AG04449 (cell line): Measurements from ENCODE around the gene DZIP3.

Experiments used
- CTCF ChIA-PET: fragments of 350-600 bp; formaldehyde crosslinking; extraction: SDS; loops from one replicate; lab custom pipeline; 2021; ENCODE audit warnings: antibody characterized with exemption; lab: Yijun Ruan, JAX
- POLR2A ChIA-PET: fragments of 400-600, 350-600 bp; formaldehyde crosslinking; extraction: SDS; loops from one replicate; lab custom pipeline; 2020; ENCODE audit warnings: antibody characterized with exemption, inconsistent platforms; lab: Yijun Ruan, JAX
- DNase-seq: peaks from one replicate; pipeline ENCODE4 v3.0.0-alpha.2; 2010; ENCODE audit warnings: low read depth, low spot score
- H3K4me3 ChIP-seq: 2 replicates; pipeline ENCODE4 v1.5.1; 2011; ENCODE audit warnings: low read depth, mild to moderate bottlenecking, control low read depth, low read length
- TF ChIP-seq, protein P1 (sequence below): IDR thresholded peaks from one replicate; pipeline ENCODE4 v1.5.1; 2011; ENCODE audit warnings: mild to moderate bottlenecking, moderate library complexity, low read length, control low read depth, inconsistent platforms; ENCODE audit not compliant: insufficient read depth; ENCODE audit errors: missing control alignments

The DZIP3 gene

DNA sequence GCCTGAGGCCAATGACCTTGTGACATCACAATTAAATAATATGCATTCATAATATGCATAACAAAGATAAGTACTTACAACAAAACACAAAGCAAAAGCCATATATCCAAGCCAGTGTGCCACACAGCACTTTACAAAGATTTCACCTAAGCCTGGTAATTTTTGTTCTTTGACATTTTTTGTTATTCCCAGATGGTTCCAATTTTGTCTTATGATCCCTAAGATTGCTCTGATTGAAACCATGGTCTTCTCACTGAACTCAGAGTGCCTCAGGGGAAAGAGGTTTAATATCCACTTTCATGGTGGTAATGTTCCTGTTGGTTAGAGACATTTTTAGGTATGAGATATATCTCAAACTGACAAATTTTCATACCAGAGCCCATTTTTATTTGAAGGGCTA is 138.6 kb downstream of the DZIP3 start:
- TF ChIP-seq, protein P1, sequence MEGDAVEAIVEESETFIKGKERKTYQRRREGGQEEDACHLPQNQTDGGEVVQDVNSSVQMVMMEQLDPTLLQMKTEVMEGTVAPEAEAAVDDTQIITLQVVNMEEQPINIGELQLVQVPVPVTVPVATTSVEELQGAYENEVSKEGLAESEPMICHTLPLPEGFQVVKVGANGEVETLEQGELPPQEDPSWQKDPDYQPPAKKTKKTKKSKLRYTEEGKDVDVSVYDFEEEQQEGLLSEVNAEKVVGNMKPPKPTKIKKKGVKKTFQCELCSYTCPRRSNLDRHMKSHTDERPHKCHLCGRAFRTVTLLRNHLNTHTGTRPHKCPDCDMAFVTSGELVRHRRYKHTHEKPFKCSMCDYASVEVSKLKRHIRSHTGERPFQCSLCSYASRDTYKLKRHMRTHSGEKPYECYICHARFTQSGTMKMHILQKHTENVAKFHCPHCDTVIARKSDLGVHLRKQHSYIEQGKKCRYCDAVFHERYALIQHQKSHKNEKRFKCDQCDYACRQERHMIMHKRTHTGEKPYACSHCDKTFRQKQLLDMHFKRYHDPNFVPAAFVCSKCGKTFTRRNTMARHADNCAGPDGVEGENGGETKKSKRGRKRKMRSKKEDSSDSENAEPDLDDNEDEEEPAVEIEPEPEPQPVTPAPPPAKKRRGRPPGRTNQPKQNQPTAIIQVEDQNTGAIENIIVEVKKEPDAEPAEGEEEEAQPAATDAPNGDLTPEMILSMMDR: no peak
- no peak for DNase-seq
- ChIA-PET CTCF (no interaction called here), POLR2A (no interaction called here)
- no peak overlapping the region for H3K4me3 ChIP-seq

DNA sequence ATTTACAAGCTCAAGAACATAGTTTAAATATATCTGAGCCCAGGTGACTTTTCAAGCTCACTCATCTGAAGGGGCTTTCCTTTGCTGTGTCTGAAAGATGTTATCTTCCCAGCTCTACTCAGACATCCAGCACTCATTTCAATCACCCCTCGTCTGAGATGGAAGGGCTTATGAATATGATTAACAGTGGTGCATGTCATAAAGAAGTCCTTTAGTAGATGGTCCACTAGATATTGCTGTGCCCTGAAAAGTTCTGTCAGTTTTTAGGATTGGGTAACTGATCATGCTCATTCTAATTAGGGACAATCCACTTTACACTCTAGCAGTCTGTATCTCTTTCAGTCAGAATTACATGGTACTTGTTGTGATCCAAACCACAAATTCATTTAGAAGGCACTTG is 139.4 kb downstream of the DZIP3 start:
- TF ChIP-seq, protein P1: no peak
- H3K4me3 ChIP-seq: no peak overlapping the region
- POLR2A ChIA-PET: no interaction called here
- no peak for DNase-seq
- CTCF ChIA-PET: no interaction called here

DNA sequence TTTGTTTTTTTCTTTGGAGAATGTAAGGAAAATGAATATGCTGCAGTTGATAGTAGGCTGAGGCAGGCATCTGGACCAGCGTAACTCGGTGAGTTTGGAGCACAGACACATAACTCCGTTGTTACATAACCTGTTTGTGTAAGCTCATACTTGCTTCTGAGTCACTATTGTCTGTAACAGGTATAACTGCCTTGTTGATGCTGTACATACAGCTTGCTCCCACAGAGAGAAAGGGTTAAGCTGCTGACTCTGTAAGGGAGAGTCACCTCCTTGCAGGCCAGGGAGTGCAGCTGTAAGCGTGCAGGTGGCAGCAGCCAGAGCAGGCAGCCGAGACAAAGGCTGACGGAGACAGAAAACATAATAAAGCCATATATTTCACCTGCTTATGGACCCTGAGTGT is 147.3 kb downstream of the DZIP3 start:
- no peak overlapping the region for H3K4me3 ChIP-seq
- DNase-seq: no peak
- ChIA-PET CTCF (no interaction called here), POLR2A (no interaction called here)
- TF ChIP-seq, protein P1: no peak

DNA sequence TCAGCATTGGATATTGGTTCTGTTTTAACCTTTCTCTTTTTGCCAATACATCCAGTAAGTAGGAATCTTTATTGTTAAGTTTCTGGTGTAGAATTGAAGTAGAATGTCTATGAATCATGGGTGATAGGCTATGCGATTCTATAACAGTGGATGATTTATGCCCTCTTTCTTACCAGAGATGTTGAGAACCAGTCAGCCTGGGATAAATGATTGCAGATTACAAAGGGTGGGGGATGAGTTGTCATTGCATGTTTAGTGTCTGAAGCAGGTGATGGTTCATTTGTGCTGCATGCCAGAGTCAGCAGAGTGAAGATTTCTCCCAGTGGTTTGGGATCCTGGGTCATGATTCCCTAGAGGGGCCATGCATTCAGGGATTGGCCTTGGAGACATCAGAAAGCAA is 153.4 kb downstream of the DZIP3 start:
- CTCF ChIA-PET: no interaction called here
- TF ChIP-seq, protein P1: no peak

More for the DNA sequence above, 153.4 kb downstream of the DZIP3 start:
- POLR2A ChIA-PET: no interaction called here
- H3K4me3 ChIP-seq: no peak overlapping the region
- no peak for DNase-seq
